HS-5 (cell line): ENCODE results near the gene PRKCE.

ENCODE experiments used
- DNase-seq: peaks from one replicate; pipeline ENCODE4 v3.0.0-alpha.2; 2012; ENCODE audit warnings: low read depth

Gene PRKCE

GRCh38 chr2:45964223-45964841, 312.9 kb downstream of the PRKCE start:
- DNase-seq, result peak; percentile 92

- no peak for DNase-seq
These were observed 313.4 kb downstream of the PRKCE start for GRCh38 chr2:45964906-45965305.

- DNase-seq, result no peak
These were observed 314.5 kb downstream of the PRKCE start for GRCh38 chr2:45965871-45966498.

GRCh38 chr2:45968946-45969584, 317.6 kb downstream of the PRKCE start:
- no peak for DNase-seq

GRCh38 chr2:45973426-45973825, 322.0 kb downstream of the PRKCE start:
- no peak for DNase-seq

GRCh38 chr2:45974056-45974455, 322.6 kb downstream of the PRKCE start:
- no peak for DNase-seq

GRCh38 chr2:45974762-45975408, 323.4 kb downstream of the PRKCE start:
- no peak for DNase-seq

- DNase-seq, result no peak
These were observed 324.5 kb downstream of the PRKCE start for GRCh38 chr2:45975752-45976517.

GRCh38 chr2:45978302-45978859, 326.9 kb downstream of the PRKCE start:
- no peak for DNase-seq

- no peak for DNase-seq
These were observed 327.6 kb downstream of the PRKCE start for GRCh38 chr2:45979065-45979464.

- no peak for DNase-seq
These were observed 328.8 kb downstream of the PRKCE start for GRCh38 chr2:45980161-45980865.

- no peak for DNase-seq
These were observed 330.0 kb downstream of the PRKCE start for GRCh38 chr2:45981384-45981930.

GRCh38 chr2:45982096-45982495, 330.6 kb downstream of the PRKCE start:
- no peak for DNase-seq

- no peak for DNase-seq
These were observed 331.7 kb downstream of the PRKCE start for GRCh38 chr2:45983213-45983612.

- no peak for DNase-seq
These were observed 332.9 kb downstream of the PRKCE start for GRCh38 chr2:45984366-45984765.

- no peak for DNase-seq
These were observed 333.5 kb downstream of the PRKCE start for GRCh38 chr2:45984896-45985473.

GRCh38 chr2:45986509-45986908, 335.0 kb downstream of the PRKCE start:
- no peak for DNase-seq

GRCh38 chr2:45987856-45988255, 336.4 kb downstream of the PRKCE start:
- no peak for DNase-seq

- DNase-seq, result no peak
These were observed 337.4 kb downstream of the PRKCE start for GRCh38 chr2:45988879-45989278.

- no peak for DNase-seq
These were observed 338.7 kb downstream of the PRKCE start for GRCh38 chr2:45990131-45990530.
